HEK293 (cell line): ENCODE data around the gene OR4D1.

Experiments
- CTCF ChIA-PET: fragments of 350-600 bp; formaldehyde crosslinking; extraction: SDS; loops from one replicate; lab custom pipeline; 2021; ENCODE audit warnings: antibody characterized with exemption; lab: Yijun Ruan, JAX
- POLR2A ChIA-PET: fragments of 300-600 bp; formaldehyde crosslinking; extraction: SDS; loops from one replicate; lab custom pipeline; 2020; ENCODE audit warnings: antibody characterized with exemption, inconsistent platforms; lab: Yijun Ruan, JAX
- H3K27ac ChIP-seq: fragments of 200-500 bp; sonication (Bioruptor generic); 2 replicates; pipeline ENCODE4 v1.5.1; 2014; ENCODE audit warnings: low read depth, low read length, control low read depth, inconsistent platforms; ENCODE audit errors: extremely low read depth
- H3K36me3 ChIP-seq, 2 experiments: fragments of 200-500 bp in 1 of 2; sonication (Bioruptor generic) in 1 of 2; 1 replicate in 1 of 2; 2 replicates in 1 of 2; pipeline ENCODE4 v1.5.1; 2014 to 2017; ENCODE audit warnings: inconsistent platforms in 2 of 2, low read length in 2 of 2; ENCODE audit not compliant: control insufficient read depth in 2 of 2, insufficient read depth in 1 of 2
- H3K4me1 ChIP-seq: fragments of 200-500 bp; sonication (Bioruptor generic); 2 replicates; pipeline ENCODE4 v1.5.1; 2014; ENCODE audit warnings: mild to moderate bottlenecking, low read length, inconsistent platforms; ENCODE audit not compliant: control insufficient read depth, insufficient read depth
- H3K4me3 ChIP-seq: 2 replicates; pipeline ENCODE4 v1.5.1; 2011; ENCODE audit warnings: low read depth, mild to moderate bottlenecking, control low read depth, low read length, moderate library complexity
- H3K9me3 ChIP-seq: fragments of 200-500 bp; sonication (Bioruptor generic); 2 replicates; pipeline ENCODE4 v1.5.1; 2014; ENCODE audit warnings: low read depth, low read length, inconsistent platforms; ENCODE audit not compliant: control insufficient read depth, insufficient read depth
- BCL11B ChIP-seq: fragments of 450-650 bp; formaldehyde crosslinking; IDR thresholded peaks from 2 replicates; pipeline ENCODE4 v1.5.1; 2016; ENCODE audit warnings: low read depth, missing biosample characterization, missing genetic modification characterization
- KLF16 ChIP-seq: fragments of 450-650 bp; formaldehyde crosslinking; IDR thresholded peaks from 2 replicates; pipeline ENCODE4 v1.5.1; 2017; ENCODE audit warnings: missing biosample characterization, missing genetic modification characterization
- SALL2 ChIP-seq: fragments of 450-650 bp; formaldehyde crosslinking; IDR thresholded peaks from 2 replicates; pipeline ENCODE4 v1.5.0; 2017; ENCODE audit warnings: missing biosample characterization, mild to moderate bottlenecking, missing genetic modification characterization, borderline replicate concordance
- SCRT1 ChIP-seq: fragments of 450-650 bp; formaldehyde crosslinking; IDR thresholded peaks from 2 replicates; pipeline ENCODE4 v1.5.1; 2016; ENCODE audit warnings: missing biosample characterization, missing genetic modification characterization, borderline replicate concordance
- ZBTB17 ChIP-seq: fragments of 450-650 bp; formaldehyde crosslinking; IDR thresholded peaks from 2 replicates; pipeline ENCODE4 v1.5.1; 2016; ENCODE audit warnings: missing biosample characterization, missing genetic modification characterization
- ZEB2 ChIP-seq: fragments of 450-650 bp; formaldehyde crosslinking; IDR thresholded peaks from 2 replicates; pipeline ENCODE4 v1.5.1; 2016; ENCODE audit warnings: missing biosample characterization, missing genetic modification characterization
- ZFP69B ChIP-seq: fragments of 450-650 bp; formaldehyde crosslinking; IDR thresholded peaks from 2 replicates; pipeline ENCODE4 v1.5.1; 2016; ENCODE audit warnings: missing biosample characterization, missing genetic modification characterization
- ZNF133 ChIP-seq: fragments of 450-650 bp; formaldehyde crosslinking; IDR thresholded peaks from 2 replicates; pipeline ENCODE4 v1.5.1; 2016; ENCODE audit warnings: missing biosample characterization, missing genetic modification characterization
- ZNF140 ChIP-seq: fragments of 450-650 bp; formaldehyde crosslinking; IDR thresholded peaks from 2 replicates; pipeline ENCODE4 v1.5.1; 2016; ENCODE audit warnings: missing biosample characterization, missing genetic modification characterization
- ZNF19 ChIP-seq: fragments of 450-650 bp; formaldehyde crosslinking; IDR thresholded peaks from 2 replicates; pipeline ENCODE4; 2016; ENCODE audit warnings: missing biosample characterization, missing genetic modification characterization, low read depth
- ZNF214 ChIP-seq: fragments of 450-650 bp; formaldehyde crosslinking; IDR thresholded peaks from 2 replicates; pipeline ENCODE4 v1.5.1; 2017; ENCODE audit warnings: missing biosample characterization, mild to moderate bottlenecking, missing genetic modification characterization, borderline replicate concordance
- ZNF266 ChIP-seq: fragments of 450-650 bp; formaldehyde crosslinking; IDR thresholded peaks from 2 replicates; pipeline ENCODE4 v1.5.1; 2016; ENCODE audit warnings: missing biosample characterization, missing genetic modification characterization, low read depth
- ZNF274 ChIP-seq, 2 experiments: fragments of 200-500 bp in 1 of 2; fragments of 450-650 bp in 1 of 2; sonication (Bioruptor generic) in 1 of 2; formaldehyde crosslinking in 1 of 2; IDR thresholded peaks; 2 replicates each; pipeline versions ENCODE4 v1.5.1 to v1.6.1; 2014 to 2016; ENCODE audit warnings: borderline replicate concordance in 1 of 2, inconsistent platforms in 1 of 2, low read length in 1 of 2, missing biosample characterization in 1 of 2, missing genetic modification characterization in 1 of 2
- ZNF366 ChIP-seq: fragments of 450-650 bp; formaldehyde crosslinking; conservative IDR thresholded peaks from 2 replicates; pipeline ENCODE4 v1.5.1; 2016; ENCODE audit warnings: missing biosample characterization, missing genetic modification characterization
- ZNF518A ChIP-seq: fragments of 450-650 bp; formaldehyde crosslinking; conservative IDR thresholded peaks from 2 replicates; pipeline ENCODE4 v1.5.1; 2016; ENCODE audit warnings: low read depth, missing biosample characterization, missing genetic modification characterization
- ZNF548 ChIP-seq: fragments of 450-650 bp; formaldehyde crosslinking; IDR thresholded peaks from 2 replicates; pipeline ENCODE4 v1.5.1; 2016; ENCODE audit warnings: missing biosample characterization, missing genetic modification characterization
- ZNF571 ChIP-seq: fragments of 450-650 bp; formaldehyde crosslinking; IDR thresholded peaks from 2 replicates; pipeline ENCODE4 v1.5.0; 2017; ENCODE audit warnings: missing biosample characterization, missing genetic modification characterization
- ZNF664 ChIP-seq: fragments of 450-650 bp; formaldehyde crosslinking; IDR thresholded peaks from 2 replicates; pipeline ENCODE4 v1.5.1; 2016; ENCODE audit warnings: missing biosample characterization, missing genetic modification characterization
- ZNF747 ChIP-seq: fragments of 450-650 bp; formaldehyde crosslinking; IDR thresholded peaks from 2 replicates; pipeline ENCODE4 v1.5.1; 2016; ENCODE audit warnings: missing biosample characterization, missing genetic modification characterization
- ZNF76 ChIP-seq: fragments of 450-650 bp; formaldehyde crosslinking; IDR thresholded peaks from 2 replicates; pipeline ENCODE4; 2016; ENCODE audit warnings: low read depth, missing biosample characterization, missing genetic modification characterization, borderline replicate concordance
- ZNF791 ChIP-seq: fragments of 450-650 bp; formaldehyde crosslinking; IDR thresholded peaks from 2 replicates; pipeline ENCODE4 v1.5.1; 2016; ENCODE audit warnings: missing biosample characterization, missing genetic modification characterization
- ZNF843 ChIP-seq: fragments of 450-650 bp; formaldehyde crosslinking; IDR thresholded peaks from 2 replicates; pipeline ENCODE4 v1.5.1; 2016; ENCODE audit warnings: missing biosample characterization, missing genetic modification characterization
- TF ChIP-seq, protein P1 (sequence below): fragments of 450-650 bp; formaldehyde crosslinking; IDR thresholded peaks from 2 replicates; pipeline ENCODE4 v1.5.1; 2017; ENCODE audit warnings: missing biosample characterization, missing genetic modification characterization
- TF ChIP-seq, protein P2 (sequence below): fragments of 450-650 bp; formaldehyde crosslinking; IDR thresholded peaks from 2 replicates; pipeline ENCODE4 v1.5.1; 2016; ENCODE audit warnings: missing biosample characterization, missing genetic modification characterization

The OR4D1 gene

GRCh38 chr17:58195518-58196123, 47.4 kb downstream of the OR4D1 start:
- CTCF ChIA-PET = interaction anchor here (0.5 to 0.9 kb wide), 6 partner anchors 22 to 953 kb away, joined by 3 to 5 read pairs (median 3); no protein-coding TSS in a partner anchor
- H3K27ac ChIP-seq = no peak overlapping the region
- H3K4me3 ChIP-seq = no peak overlapping the region
- H3K9me3 ChIP-seq = no peaks in the 10 kb centered on the region
- H3K4me1 ChIP-seq = no peaks in the 10 kb centered on the region; the same call in 1 of the 2 replicates
- H3K36me3 ChIP-seq = no peaks in the 10 kb centered on the region
- TF ChIP-seq ZNF266 (tag by site-specific recombination) (no peak), ZNF664 (tag by site-specific recombination) (no peak), ZNF133 (tag by site-specific recombination) (0 out of 2 replicates have a peak, but pooled peaks have one; percentile 19), ZBTB17 (tag by site-specific recombination) (0 out of 2 replicates have a peak, but pooled peaks have one; percentile 14), ZNF274 (IDR thresholded peaks at IDR 0.05; ENCODE audit: low read length) (no peak), ZNF274 (tag by site-specific recombination; IDR thresholded peaks at IDR 0.05; ENCODE audit: borderline replicate concordance) (no peak), ZNF366 (tag by site-specific recombination) (peak; percentile 95), ZFP69B (tag by site-specific recombination) (peak; percentile 29; the same call in 1 of the 2 replicates)
- TF ChIP-seq, protein P1, sequence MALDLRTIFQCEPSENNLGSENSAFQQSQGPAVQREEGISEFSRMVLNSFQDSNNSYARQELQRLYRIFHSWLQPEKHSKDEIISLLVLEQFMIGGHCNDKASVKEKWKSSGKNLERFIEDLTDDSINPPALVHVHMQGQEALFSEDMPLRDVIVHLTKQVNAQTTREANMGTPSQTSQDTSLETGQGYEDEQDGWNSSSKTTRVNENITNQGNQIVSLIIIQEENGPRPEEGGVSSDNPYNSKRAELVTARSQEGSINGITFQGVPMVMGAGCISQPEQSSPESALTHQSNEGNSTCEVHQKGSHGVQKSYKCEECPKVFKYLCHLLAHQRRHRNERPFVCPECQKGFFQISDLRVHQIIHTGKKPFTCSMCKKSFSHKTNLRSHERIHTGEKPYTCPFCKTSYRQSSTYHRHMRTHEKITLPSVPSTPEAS (tag by site-specific recombination) = peak; percentile 74
- TF ChIP-seq, protein P2, sequence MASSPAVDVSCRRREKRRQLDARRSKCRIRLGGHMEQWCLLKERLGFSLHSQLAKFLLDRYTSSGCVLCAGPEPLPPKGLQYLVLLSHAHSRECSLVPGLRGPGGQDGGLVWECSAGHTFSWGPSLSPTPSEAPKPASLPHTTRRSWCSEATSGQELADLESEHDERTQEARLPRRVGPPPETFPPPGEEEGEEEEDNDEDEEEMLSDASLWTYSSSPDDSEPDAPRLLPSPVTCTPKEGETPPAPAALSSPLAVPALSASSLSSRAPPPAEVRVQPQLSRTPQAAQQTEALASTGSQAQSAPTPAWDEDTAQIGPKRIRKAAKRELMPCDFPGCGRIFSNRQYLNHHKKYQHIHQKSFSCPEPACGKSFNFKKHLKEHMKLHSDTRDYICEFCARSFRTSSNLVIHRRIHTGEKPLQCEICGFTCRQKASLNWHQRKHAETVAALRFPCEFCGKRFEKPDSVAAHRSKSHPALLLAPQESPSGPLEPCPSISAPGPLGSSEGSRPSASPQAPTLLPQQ (tag by site-specific recombination) = 0 out of 2 replicates have a peak, but pooled peaks have one; percentile 18
- POLR2A ChIA-PET = interaction anchor here (0.7 kb wide), 2 partner anchors 14 to 24 kb away, joined by 3 to 5 read pairs; no protein-coding TSS in a partner anchor

GRCh38 chr17:58196610-58197009, 48.4 kb downstream of the OR4D1 start:
- Histone ChIP-seq H3K27ac (no peak overlapping the region), H3K36me3 (no peaks in the 10 kb centered on the region), H3K9me3 (no peaks in the 10 kb centered on the region), H3K4me1 (no peaks in the 10 kb centered on the region; the same call in 1 of the 2 replicates), H3K4me3 (no peak overlapping the region)
- ChIA-PET POLR2A (interaction anchor here (0.7 kb wide), 1 partner anchor 15 kb away, joined by 5 read pairs; no protein-coding TSS in a partner anchor), CTCF (interaction anchor here (0.5 to 1.5 kb wide), 4 partner anchors 23 to 260 kb away, joined by 3 to 6 read pairs (median 4); no protein-coding TSS in a partner anchor)
- TF ChIP-seq ZNF518A = no peak
- no peak for TF ChIP-seq ZNF214 (tag by site-specific recombination)
- no peak for TF ChIP-seq ZNF76 (tag by site-specific recombination)
- TF ChIP-seq SCRT1 (tag by site-specific recombination) = no peak
- TF ChIP-seq SALL2 (tag by site-specific recombination) = no peak
- no peak for TF ChIP-seq BCL11B (tag by site-specific recombination)
- no peak for TF ChIP-seq ZNF791 (tag by site-specific recombination)
- no peak for TF ChIP-seq ZNF571 (tag by site-specific recombination)
- no peak for TF ChIP-seq ZNF747
- no peak for TF ChIP-seq KLF16
- no peak for TF ChIP-seq ZNF19
- no peak for TF ChIP-seq ZNF274 (IDR thresholded peaks at IDR 0.05; ENCODE audit: low read length)
- no peak for TF ChIP-seq ZNF274 (tag by site-specific recombination; IDR thresholded peaks at IDR 0.05; ENCODE audit: borderline replicate concordance)
- no peak for TF ChIP-seq ZNF548 (tag by site-specific recombination)
- no peak for TF ChIP-seq ZNF140 (tag by site-specific recombination)
- no peak for TF ChIP-seq ZFP69B (tag by site-specific recombination)
- TF ChIP-seq ZNF843 = no peak
- TF ChIP-seq ZEB2 = no peak
